Measurements from ENCODE around the gene C1QTNF8. TPM values are rescaled to one million over a fixed set of nuclear protein-coding genes. Genes with fewer than 3 reads are reported as not detected.

C1QTNF8 gene
- total RNA-seq, 1 experiment from 2014 or later, result 0.27 TPM

GRCh38 chr16:1057252-1057932 is 38.7 kb downstream of the C1QTNF8 start:
- peak; percentile 84 for ATAC-seq

More at GRCh38 chr16:1057252-1057932, 38.7 kb downstream of the C1QTNF8 start:
- DNase-seq (ENCODE audit: low read depth, low spot score), result no peak
- H3K27ac ChIP-seq (ENCODE audit: low read depth, low read length), result no peak overlapping the region
- H3K9ac ChIP-seq (ENCODE audit: low read length), result no peak overlapping the region
- H3K9me2 ChIP-seq (ENCODE audit: insufficient read depth), result no peaks in the 10 kb centered on the region
- BruUV-seq (replicated peaks), result no TSS peak
- peak overlapping the region; percentile 35 for H3K4me2 ChIP-seq (ENCODE audit: low read length)
- intact Hi-C loops (cut with micrococcal nuclease), result loop anchor here (1.0 to 10.0 kb wide), 5 partner anchors 33 to 345 kb away; no protein-coding TSS in a partner anchor
- no peaks in the 10 kb centered on the region for H3K79me2 ChIP-seq (ENCODE audit: insufficient read depth, low read length)
- ChIA-PET POLR2A (interaction anchor here (0.6 to 1.1 kb wide), 4 partner anchors 15 to 136 kb away, joined by 3 to 6 read pairs (median 4); partner anchors contain the start of gene SSTR5), CTCF (interaction anchor here (0.7 to 2.8 kb wide), 14 partner anchors 9 to 362 kb away, joined by 3 to 18 read pairs (median 5); partner anchors contain the start of gene ANTKMT), RAD21 (ENCODE audit: low non-redundant PET in 1 of 2, low total read pairs in 2 of 2, uncharacterized antibody in 2 of 2, unreplicated experiment in 2 of 2) (interaction anchor here (0.7 to 1.6 kb wide), 14 partner anchors 9 to 137 kb away, joined by 3 to 7 read pairs (median 3); no protein-coding TSS in a partner anchor)
- H3K36me3 ChIP-seq (ENCODE audit: control insufficient read depth in 1 of 2, insufficient read depth in 2 of 2, low read length in 2 of 2), result no peaks in the 10 kb centered on the region
- no peaks in the 10 kb centered on the region for H3K27me3 ChIP-seq (ENCODE audit: insufficient read depth, low read length)
- no peaks in the 10 kb centered on the region for H3K9me3 ChIP-seq (ENCODE audit: control insufficient read depth in 1 of 2, insufficient read depth in 1 of 2, low read depth in 1 of 2, low read length in 2 of 2)
- TF ChIP-seq POLR2A (IDR thresholded peaks at IDR 0.05; ENCODE audit: borderline replicate concordance, extremely low read depth, insufficient read depth, insufficient read length) (no peak), POLR2AphosphoS5 (IDR thresholded peaks at IDR 0.05; ENCODE audit: low read depth, low read length) (no peak), RAD21 (IDR thresholded peaks at IDR 0.05; ENCODE audit: low read depth) (peak; percentile 99), SP1 (IDR thresholded peaks at IDR 0.05; ENCODE audit: low read depth) (no peak), ZFX (IDR thresholded peaks at IDR 0.05) (no peak), TCF7L2 (IDR thresholded peaks at IDR 0.05; ENCODE audit: borderline replicate concordance, extremely low read depth, insufficient read depth, insufficient read length) (peak; percentile 57), CBX3 (IDR thresholded peaks at IDR 0.05; ENCODE audit: low read depth) (no peak), ZNF274 (IDR thresholded peaks at IDR 0.05; ENCODE audit: low read depth, low read length) (no peak), CTCF (IDR thresholded peaks at IDR 0.05 in 2 of 3, conservative IDR thresholded peaks at IDR 0.05 in 1 of 3; ENCODE audit: borderline replicate concordance in 1 of 3, insufficient read depth in 1 of 3, low read depth in 2 of 3, low read length in 2 of 3) (peak; percentile 82 to 96 (median 94)), CEBPB (IDR thresholded peaks at IDR 0.05; ENCODE audit: low read depth) (no peak), EZH2phosphoT487 (IDR thresholded peaks at IDR 0.05; ENCODE audit: borderline replicate concordance) (no peak), FOSL1 (IDR thresholded peaks at IDR 0.05; ENCODE audit: low read depth) (no peak)
- no peak overlapping the region for H2AFZ ChIP-seq (ENCODE audit: low read depth, low read length, poor library complexity, severe bottlenecking)
- peaks cover 6 to 22% of the 10 kb centered on the region in 2 experiments; a peak in 3 of 4 replicates for H3K4me1 ChIP-seq (ENCODE audit: control insufficient read depth in 1 of 2, insufficient read depth in 2 of 2, low read length in 2 of 2)
- H4K20me1 ChIP-seq (ENCODE audit: insufficient read depth), result no peaks in the 10 kb centered on the region
- H3K4me3 ChIP-seq (replicated peaks in 1 of 2; ENCODE audit: low read depth in 1 of 2, low read length in 2 of 2), result no peak overlapping the region
